GM23338 (cell line): ENCODE measurements around the gene KCNT2. TPM values are rescaled to one million over a fixed set of nuclear protein-coding genes. Genes with fewer than 3 reads are reported as not detected.

Experiments
- ATAC-seq: fragments of 200-7000 bp; cut with Tn5 transposase; 3 replicates; pipeline ENCODE4 v1.9.1; 2020
- DNase-seq: peaks from one replicate; pipeline ENCODE4 v3.0.0-alpha.2; 2015; ENCODE audit warnings: low spot score
- H2AFZ ChIP-seq: fragments of 200-600 bp; sonication (generic); 2 replicates; pipeline ENCODE4 v1.8.0; 2016; ENCODE audit warnings: antibody characterized with exemption, mild to moderate bottlenecking, moderate library complexity
- H3F3A ChIP-seq: fragments of 200-600 bp; sonication (generic); replicated peaks from 2 replicates; pipeline ENCODE4 v1.8.0; 2017; ENCODE audit warnings: antibody characterized with exemption, mixed run types, low read depth
- H3K27ac ChIP-seq: fragments of 200-600 bp; sonication (generic); 2 replicates; pipeline ENCODE4 v1.6.1; 2016; ENCODE audit warnings: low read depth
- H3K27me3 ChIP-seq: fragments of 200-600 bp; sonication (generic); 2 replicates; pipeline ENCODE4 v1.8.0; 2016; ENCODE audit warnings: mild to moderate bottlenecking, mixed run types, moderate library complexity; ENCODE audit not compliant: insufficient read depth
- H3K36me3 ChIP-seq: fragments of 200-600 bp; sonication (generic); 2 replicates; pipeline ENCODE4 v1.8.0; 2016; ENCODE audit warnings: mild to moderate bottlenecking; ENCODE audit not compliant: insufficient read depth
- H3K4me1 ChIP-seq: fragments of 200-600 bp; sonication (generic); 2 replicates; pipeline ENCODE4 v1.8.0; 2016; ENCODE audit warnings: mild to moderate bottlenecking, moderate library complexity; ENCODE audit not compliant: insufficient read depth
- H3K4me2 ChIP-seq: fragments of 200-600 bp; sonication (generic); 2 replicates; pipeline ENCODE4 v1.7.1; 2017; ENCODE audit warnings: mixed run types
- H3K4me3 ChIP-seq: fragments of 200-600 bp; sonication (generic); 2 replicates; pipeline ENCODE4 v1.6.1; 2016; ENCODE audit warnings: mixed run types
- H3K79me2 ChIP-seq: fragments of 200-600 bp; sonication (generic); replicated peaks from 2 replicates; pipeline ENCODE4 v1.8.0; 2017; ENCODE audit warnings: mild to moderate bottlenecking; ENCODE audit not compliant: insufficient read depth
- H3K9me2 ChIP-seq: fragments of 200-600 bp; sonication (generic); 2 replicates; pipeline ENCODE4 v1.8.0; 2017; ENCODE audit not compliant: insufficient read depth
- H4K20me1 ChIP-seq: fragments of 200-600 bp; sonication (generic); replicated peaks from 2 replicates; pipeline ENCODE4 v1.8.0; 2017; ENCODE audit warnings: mild to moderate bottlenecking; ENCODE audit not compliant: insufficient read depth
- H3K27ac Mint-ChIP-seq: 2 replicates; pipeline ENCODE4 v1.8.0; 2020; ENCODE audit warnings: inconsistent platforms, mild to moderate bottlenecking, moderate library complexity, mixed read lengths
- H3K27me3 Mint-ChIP-seq: 3 replicates; pipeline ENCODE4 v1.8.0; 2022; ENCODE audit warnings: low read depth, mild to moderate bottlenecking, moderate library complexity, mixed read lengths, inconsistent platforms; ENCODE audit not compliant: insufficient read depth, poor library complexity
- H3K36me3 Mint-ChIP-seq: 3 replicates; pipeline ENCODE4 v1.8.0; 2021; ENCODE audit warnings: low read depth, mild to moderate bottlenecking, inconsistent platforms, moderate library complexity, mixed read lengths
- H3K4me1 Mint-ChIP-seq: 3 replicates; pipeline ENCODE4 v1.8.0; 2020; ENCODE audit warnings: mild to moderate bottlenecking, inconsistent platforms, mixed read lengths
- H3K4me3 Mint-ChIP-seq: 3 replicates; pipeline ENCODE4 v1.8.0; 2021; ENCODE audit warnings: moderate library complexity, mild to moderate bottlenecking, inconsistent platforms, mixed read lengths
- H3K9me3 Mint-ChIP-seq: 3 replicates; pipeline ENCODE4 v1.8.0; 2020; ENCODE audit warnings: moderate library complexity, mild to moderate bottlenecking, inconsistent platforms, mixed read lengths
- CREB1 ChIP-seq: fragments of 250-450 bp; sonication (Bioruptor Pico); IDR thresholded peaks from 2 replicates; pipeline ENCODE4 v1.5.0; 2020; ENCODE audit warnings: low read depth, mild to moderate bottlenecking, moderate library complexity
- CTCF ChIP-seq, 2 experiments: fragments of 200-600 bp in 1 of 2; sonication (generic) in 1 of 2; conservative IDR thresholded peaks; 2 replicates each; pipeline versions ENCODE4 v1.5.1 to v1.6.1; 2016 to 2017; ENCODE audit warnings: antibody characterized with exemption in 2 of 2, low read depth in 2 of 2, mild to moderate bottlenecking in 2 of 2, moderate library complexity in 1 of 2
- ETS1 ChIP-seq: IDR thresholded peaks from 2 replicates; pipeline ENCODE4 v1.6.1; 2016; ENCODE audit warnings: antibody characterized with exemption
- EZH2 ChIP-seq: fragments of 200-600 bp; sonication (generic); IDR thresholded peaks from one replicate; pipeline ENCODE4 v1.8.0; 2017; ENCODE audit warnings: antibody characterized with exemption, mild to moderate bottlenecking, low read depth; ENCODE audit not compliant: unreplicated experiment
- EZH2phosphoT487 ChIP-seq: fragments of 200-600 bp; sonication (generic); IDR thresholded peaks from one replicate; pipeline ENCODE4 v1.8.1; 2018; ENCODE audit warnings: antibody characterized with exemption; ENCODE audit not compliant: unreplicated experiment
- JUNB ChIP-seq: IDR thresholded peaks from one replicate; pipeline ENCODE4 v1.6.1; 2016; ENCODE audit warnings: antibody characterized with exemption; ENCODE audit not compliant: unreplicated experiment
- NANOG ChIP-seq: IDR thresholded peaks from 2 replicates; pipeline ENCODE4 v1.6.1; 2016; ENCODE audit warnings: antibody characterized with exemption, borderline replicate concordance
- POLR2AphosphoS5 ChIP-seq: IDR thresholded peaks from 2 replicates; pipeline ENCODE4 v1.6.1; 2016; ENCODE audit warnings: antibody characterized with exemption, low read depth
- REST ChIP-seq: IDR thresholded peaks from one replicate; pipeline ENCODE4 v1.6.1; 2018; ENCODE audit warnings: antibody characterized with exemption; ENCODE audit not compliant: unreplicated experiment
- STAT1 ChIP-seq: IDR thresholded peaks from one replicate; pipeline ENCODE4 v1.6.1; 2016; ENCODE audit warnings: antibody characterized with exemption; ENCODE audit not compliant: unreplicated experiment
- ZNF114 ChIP-seq: fragments of 250-450 bp; sonication (Bioruptor Pico); IDR thresholded peaks from 2 replicates; pipeline ENCODE4 v1.5.0; 2020; ENCODE audit warnings: mild to moderate bottlenecking, moderate library complexity
- ZNF331 ChIP-seq: fragments of 250-450 bp; sonication (Bioruptor Pico); IDR thresholded peaks from 2 replicates; pipeline ENCODE4 v1.5.0; 2020; ENCODE audit warnings: low read depth, mild to moderate bottlenecking, moderate library complexity
- ZNF462 ChIP-seq: fragments of 250-450 bp; sonication (Bioruptor Pico); IDR thresholded peaks from 2 replicates; pipeline ENCODE4 v1.5.0; 2020; ENCODE audit warnings: mild to moderate bottlenecking, moderate library complexity
- polyA plus RNA-seq: library from polyadenylated mRNA; unstranded; fragments of >200 nt; fragmentation: Nextera tagmentation; extraction: Ambion mirVana; gene quantifications from 2 replicates; pipeline ENCODE4 v1.2.1, GENCODE V29; 2016
- total RNA-seq: library from RNA; depleted of rRNA; stranded (reverse); fragments of >200 nt; shearing (Covaris generic); gene quantifications from 2 replicates; pipeline ENCODE4 v1.2.3, GENCODE V29; 2014

The KCNT2 gene
- total and polyA plus RNA-seq, 2 experiments from 2014 or later = 5.4 to 13.4 TPM

GRCh38 chr1:196415978-196416377, 192.3 kb downstream of the KCNT2 start:
- Histone ChIP-seq H3K4me2 (no peak overlapping the region), H3K27me3 (no peaks in the 10 kb centered on the region), H3K9me2 (no peaks in the 10 kb centered on the region), H3K79me2 (no peaks in the 10 kb centered on the region), H3K27ac (no peak overlapping the region), H4K20me1 (no peaks in the 10 kb centered on the region), H2AFZ (no peak overlapping the region), H3K36me3 (no peaks in the 10 kb centered on the region), H3K4me1 (no peaks in the 10 kb centered on the region), H3K4me3 (no peak overlapping the region), H3F3A (no peaks in the 10 kb centered on the region)
- H3K36me3 Mint-ChIP-seq = peaks cover 13% of the 10 kb centered on the region
- no peak for ATAC-seq
- no peaks in the 10 kb centered on the region; the same call in 2 of the 3 replicates for H3K9me3 Mint-ChIP-seq
- no peak overlapping the region for H3K4me3 Mint-ChIP-seq
- TF ChIP-seq ETS1 (no peak), ZNF331 (no peak), NANOG (no peak), CTCF (conservative IDR thresholded peaks at IDR 0.05; ENCODE audit: low read depth in 2 of 2) (no peak), EZH2phosphoT487 (no peak), EZH2 (no peak), REST (no peak), JUNB (no peak), ZNF462 (no peak), STAT1 (no peak), CREB1 (CRISPR knock-in tag) (no peak), ZNF114 (no peak), POLR2AphosphoS5 (no peak)
- DNase-seq = no peak
- H3K27ac Mint-ChIP-seq = no peak overlapping the region
- peaks cover 3% of the 10 kb centered on the region for H3K27me3 Mint-ChIP-seq
- H3K4me1 Mint-ChIP-seq = no peaks in the 10 kb centered on the region
